K562 (cell line): ENCODE data around the gene KPRP. TPM values are rescaled to one million over a fixed set of nuclear protein-coding genes. Genes with fewer than 3 reads are reported as not detected.

Experiments used
- ATAC-seq: fragments of 200-7000 bp; cut with Tn5 transposase; 3 replicates; pipeline ENCODE4 v1.9.1; 2020; ENCODE audit warnings: moderate library complexity
- BruUV-seq: library from RNA; stranded (reverse); fragments of 400-500 nt; replicated peaks from 2 replicates; lab custom pipeline; 2021; lab: Mats Ljungman, UMichigan
- CTCF ChIA-PET: fragments of 300-600 bp; formaldehyde crosslinking; extraction: SDS; loops from one replicate; lab custom pipeline; 2021; ENCODE audit warnings: low intra/inter-chr PET ratio; lab: Yijun Ruan, JAX
- POLR2A ChIA-PET: fragments of 300-600, 350-650 bp; sonication (Branson Sonifier 250); formaldehyde crosslinking; extraction: SDS; loops from one replicate; lab custom pipeline; 2021; ENCODE audit warnings: antibody characterized with exemption, inconsistent platforms; lab: Yijun Ruan, JAX
- DNase-seq, 4 experiments: peaks; one replicate each; pipeline versions ENCODE4 v3.0.0 to v3.0.0-alpha.2; 2011 to 2018; ENCODE audit warnings: low spot score in 3 of 4, mixed read lengths in 3 of 4; ENCODE audit errors: extremely low read depth in 1 of 4
- FAIRE-seq: peaks from 2 replicates; lab custom pipeline; 2011; peaks lifted over from hg19 to GRCh38; lab: Jason Lieb, UNC
- H2AFZ ChIP-seq: 2 replicates; pipeline ENCODE4 v1.6.0; 2011; ENCODE audit warnings: low read depth, low read length, control low read depth, inconsistent platforms
- H3K27ac ChIP-seq: fragments of 200-600 bp; 3 replicates; pipeline ENCODE4 v1.8.0; 2011; ENCODE audit warnings: low read depth, mild to moderate bottlenecking, control low read depth, inconsistent platforms, low read length, moderate library complexity, mixed read lengths; ENCODE audit errors: extremely low read depth
- H3K27me3 ChIP-seq, 2 experiments: fragments of 300-600 bp in 1 of 2; 2 replicates in 1 of 2; 3 replicates in 1 of 2; pipeline versions ENCODE4 v1.6.0 to v1.8.0; 2011; ENCODE audit warnings: inconsistent platforms in 2 of 2, low read length in 2 of 2, mild to moderate bottlenecking in 1 of 2, mixed read lengths in 1 of 2, moderate library complexity in 1 of 2; ENCODE audit not compliant: control insufficient read depth in 2 of 2, insufficient read depth in 2 of 2
- H3K36me3 ChIP-seq: fragments of 300-600 bp; 3 replicates; pipeline ENCODE4 v1.8.0; 2011; ENCODE audit warnings: mild to moderate bottlenecking, low read length, inconsistent platforms; ENCODE audit not compliant: control insufficient read depth, insufficient read depth
- H3K4me1 ChIP-seq, 2 experiments: fragments of 200-600 bp in 1 of 2; replicated peaks in 1 of 2; 2 replicates in 1 of 2; 3 replicates in 1 of 2; pipeline versions ENCODE4 v1.5.1 to v1.8.0; 2011; ENCODE audit warnings: inconsistent platforms in 2 of 2, low read length in 2 of 2, mild to moderate bottlenecking in 1 of 2, mixed read lengths in 1 of 2, moderate library complexity in 1 of 2; ENCODE audit not compliant: control insufficient read depth in 2 of 2, insufficient read depth in 2 of 2
- H3K4me2 ChIP-seq: 2 replicates; pipeline ENCODE4 v1.6.1; 2011; ENCODE audit warnings: low read length, control low read depth, inconsistent platforms, mixed read lengths; ENCODE audit not compliant: insufficient read depth
- H3K4me3 ChIP-seq: fragments of 200-600 bp; sonication (generic), shearing (Covaris generic); 2 replicates; pipeline ENCODE4 v1.5.1; 2016; ENCODE audit warnings: control low read depth, inconsistent platforms
- H3K79me2 ChIP-seq: fragments of 200-600 bp; 3 replicates; pipeline ENCODE4 v1.8.0; 2011; ENCODE audit warnings: low read length, inconsistent platforms; ENCODE audit not compliant: control insufficient read depth, insufficient read depth
- H3K9ac ChIP-seq, 2 experiments: 2 replicates each; pipeline versions ENCODE4 v1.6.0 to v1.6.1; 2011; ENCODE audit warnings: low read depth in 2 of 2, low read length in 2 of 2, control low read depth in 1 of 2, inconsistent platforms in 1 of 2, mild to moderate bottlenecking in 1 of 2, mixed read lengths in 1 of 2; ENCODE audit not compliant: insufficient read depth in 1 of 2
- H3K9me1 ChIP-seq: one replicate; pipeline ENCODE4 v1.6.0; 2011; ENCODE audit warnings: inconsistent platforms, mild to moderate bottlenecking, low read length, moderate library complexity; ENCODE audit not compliant: control insufficient read depth, insufficient read depth
- H3K9me3 ChIP-seq: replicated peaks from 2 replicates; pipeline ENCODE4 v1.5.1; 2011; ENCODE audit warnings: low read depth, low read length, inconsistent platforms; ENCODE audit not compliant: control insufficient read depth, insufficient read depth
- H4K20me1 ChIP-seq: replicated peaks from 2 replicates; pipeline ENCODE4 v1.6.1; 2011; ENCODE audit warnings: low read length, inconsistent platforms, mixed read lengths; ENCODE audit not compliant: control insufficient read depth, insufficient read depth
- ATF2 ChIP-seq: sonication (generic); formaldehyde crosslinking; IDR thresholded peaks from 2 replicates; pipeline ENCODE4 v1.8.1; 2022; ENCODE audit warnings: missing genetic modification reagents
- BRF1 ChIP-seq: IDR thresholded peaks from 3 replicates; pipeline ENCODE4 v1.6.1; 2011; ENCODE audit warnings: borderline replicate concordance, mild to moderate bottlenecking; ENCODE audit not compliant: insufficient read length; ENCODE audit errors: extremely low read depth
- CCNT2 ChIP-seq: IDR thresholded peaks from 2 replicates; pipeline ENCODE4 v1.6.1; 2011; ENCODE audit warnings: borderline replicate concordance, low read depth, mild to moderate bottlenecking, moderate library complexity, mixed read lengths, low read length; ENCODE audit not compliant: insufficient read length; ENCODE audit errors: extremely low read depth
- HDAC1 ChIP-seq, 2 experiments: fragments of 450-650 bp; IDR thresholded peaks; 2 replicates each; pipeline ENCODE4 v1.6.1; 2016 to 2017; ENCODE audit warnings: inconsistent platforms in 1 of 2, mild to moderate bottlenecking in 1 of 2, moderate library complexity in 1 of 2
- KAT8 ChIP-seq: fragments of 450-650 bp; IDR thresholded peaks from 2 replicates; pipeline ENCODE4 v1.6.1; 2016; ENCODE audit warnings: low read depth, mild to moderate bottlenecking
- PRMT5 ChIP-seq: sonication (generic); formaldehyde crosslinking; IDR thresholded peaks from 2 replicates; pipeline ENCODE4 v1.5.0; 2020; ENCODE audit warnings: missing genetic modification reagents
- RBM34 ChIP-seq: fragments of 200-400 bp; formaldehyde crosslinking; IDR thresholded peaks from 2 replicates; pipeline ENCODE4 v1.6.1; 2018; ENCODE audit warnings: low read length, borderline replicate concordance; ENCODE audit not compliant: insufficient read depth
- STAT5B ChIP-seq: fragments of 250-450 bp; sonication (Bioruptor Pico); IDR thresholded peaks from 2 replicates; pipeline ENCODE4 v1.8.0; 2021; ENCODE audit warnings: mild to moderate bottlenecking, inconsistent platforms
- ZBTB5 ChIP-seq: fragments of 450-650 bp; IDR thresholded peaks from 2 replicates; pipeline ENCODE4 v1.6.1; 2017; ENCODE audit warnings: antibody characterized with exemption
- WGBS: fragments of 100-300 bp; shearing (Covaris generic); methylation state at CpG from one replicate; pipeline ENCODE4 v1.1.6; 2016; ENCODE audit warnings: low coverage, mixed read lengths; ENCODE audit not compliant: insufficient coverage; ENCODE audit errors: missing lambda C conversion rate; 5-methylcytosine and 5-hydroxymethylcytosine counted together
- in situ Hi-C: fragments of 300-500 bp; cut with MboI; formaldehyde crosslinking; loops from 4 replicates; pipeline ENCODE4 v1.15.0; 2018; ENCODE audit warnings: inconsistent platforms, mixed read lengths
- intact Hi-C: fragments of 100-400 bp; cut with micrococcal nuclease; formaldehyde crosslinking; loops from 2 replicates; pipeline ENCODE4 v1.14.2; 2022
- polyA plus RNA-seq, 8 experiments: library from polyadenylated mRNA; depleted of rRNA in 4 of 8; stranded (reverse) in 5 of 8; unstranded in 3 of 8; fragments of >200 nt; fragmentation: Nextera tagmentation in 2 of 8; fragmentation: Illumina TruSeq in 1 of 8; extraction: Ambion mirVana in 2 of 8; extraction: Trizol in 1 of 8; gene quantifications; 2 replicates each; pipeline versions ENCODE4 v1.2.1 to v1.2.3, GENCODE V29; 2011 to 2014; ENCODE audit warnings: inconsistent platforms in 1 of 8, missing spikeins in 1 of 8
- total RNA-seq, 7 experiments: library from RNA; depleted of rRNA in 6 of 7; stranded (reverse); fragments of >200 nt in 6 of 7; fragmentation: Illumina TruSeq in 2 of 7; extraction: Trizol in 2 of 7; gene quantifications; 2 replicates each; pipeline versions ENCODE4 v1.2.1 to v1.2.3, GENCODE V29; 2011 to 2021; ENCODE audit warnings: low replicate concordance in 1 of 7

The KPRP gene
- total and polyA plus RNA-seq, 9 of the 15 experiments (the other 6 are each of a cell fraction or from before 2014, with no cell fraction given) = not detected

- no peak for ATAC-seq
- Histone ChIP-seq H3K9ac (no peak overlapping the region), H3K27ac (no peak overlapping the region), H3K4me2 (no peak overlapping the region), H4K20me1 (no peaks in the 10 kb centered on the region), H3K9me1 (no peaks in the 10 kb centered on the region), H3K36me3 (no peaks in the 10 kb centered on the region), H2AFZ (no peak overlapping the region), H3K4me3 (no peak overlapping the region), H3K79me2 (no peaks in the 10 kb centered on the region), H3K4me1 (no peaks in the 10 kb centered on the region; a peak in 1 of 5 replicates), H3K9me3 (no peaks in the 10 kb centered on the region), H3K27me3 (no peaks in the 10 kb centered on the region; a peak in 1 of 5 replicates)
- FAIRE-seq = no peak
- intact Hi-C loops (no loop called here), in situ Hi-C loops (no loop called here)
- POLR2A ChIA-PET = no interaction called here
- TF ChIP-seq ZBTB5 = no peak
- TF ChIP-seq STAT5B = no peak
- TF ChIP-seq PRMT5 (CRISPR knock-in tag) = no peak
- no peak for TF ChIP-seq RBM34
- no peak for TF ChIP-seq ATF2 (CRISPR knock-in tag)
- TF ChIP-seq HDAC1 (IDR thresholded peaks at IDR 0.05) = no peak
- TF ChIP-seq CCNT2 = no peak
- no peak for TF ChIP-seq KAT8
- no peak for TF ChIP-seq BRF1
- CTCF ChIA-PET = no interaction called here
- WGBS = 0% methylated on average over 1 of the region's 1 CpG
- DNase-seq = no peak
- no TSS peak for BruUV-seq
Measured at GRCh38 chr1:152753586-152753985, 4.2 kb upstream of the KPRP start.
